ENCODE data around the gene WNK2.

WNK2 gene

GRCh38 chr9:93185266-93186214 lies 1.6 kb downstream of the WNK2 start:
- DNase-seq (ENCODE audit: low spot score) = peak; percentile 54

- DNase-seq (ENCODE audit: low spot score) = peak; percentile 54
Measured at GRCh38 chr9:93186215-93186945, 2.4 kb downstream of the WNK2 start.

DNA sequence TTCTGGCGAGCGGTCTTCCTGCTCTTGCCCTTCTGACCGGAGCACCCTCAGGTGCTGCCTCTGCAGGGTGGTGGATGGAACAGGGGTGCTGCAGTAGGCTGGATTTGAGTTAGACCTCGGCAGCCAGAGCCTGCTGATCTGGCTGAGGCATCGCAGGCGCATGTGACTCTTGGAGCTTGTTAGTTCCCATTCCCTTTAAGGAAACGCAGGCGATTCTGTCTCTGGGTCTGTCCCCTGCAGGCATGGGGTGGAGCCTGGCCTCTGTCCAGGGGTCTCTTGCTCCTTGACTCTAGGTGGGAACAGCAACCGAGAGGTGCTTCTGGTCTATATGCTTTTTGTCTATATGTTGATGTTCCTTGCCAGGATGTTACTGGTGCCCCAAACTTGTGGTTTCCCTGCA lies 3.1 kb downstream of the WNK2 start:
- DNase-seq (ENCODE audit: low spot score) = peak; percentile 46

DNA sequence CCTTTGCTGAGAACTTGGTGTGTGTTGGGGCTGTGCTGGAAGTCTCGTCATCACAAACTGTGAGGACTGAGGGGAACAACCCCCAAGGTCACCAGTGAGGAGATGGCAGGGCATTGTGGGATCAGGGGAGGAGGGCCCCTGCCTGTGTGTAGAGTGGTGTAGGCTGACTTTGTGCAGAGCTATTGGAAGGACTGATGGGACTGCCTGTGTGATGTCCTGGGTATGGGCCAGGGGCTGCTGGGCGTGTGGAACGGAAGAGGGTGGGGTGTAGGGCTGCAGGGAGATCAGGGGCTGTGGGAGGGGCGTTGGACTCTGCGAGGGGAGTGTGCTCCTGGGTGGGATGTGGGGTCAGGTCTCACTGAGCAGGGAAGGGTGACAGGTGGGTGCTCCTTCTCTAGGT lies 3.6 kb downstream of the WNK2 start:
- peak; percentile 44 for DNase-seq (ENCODE audit: low spot score)

DNA sequence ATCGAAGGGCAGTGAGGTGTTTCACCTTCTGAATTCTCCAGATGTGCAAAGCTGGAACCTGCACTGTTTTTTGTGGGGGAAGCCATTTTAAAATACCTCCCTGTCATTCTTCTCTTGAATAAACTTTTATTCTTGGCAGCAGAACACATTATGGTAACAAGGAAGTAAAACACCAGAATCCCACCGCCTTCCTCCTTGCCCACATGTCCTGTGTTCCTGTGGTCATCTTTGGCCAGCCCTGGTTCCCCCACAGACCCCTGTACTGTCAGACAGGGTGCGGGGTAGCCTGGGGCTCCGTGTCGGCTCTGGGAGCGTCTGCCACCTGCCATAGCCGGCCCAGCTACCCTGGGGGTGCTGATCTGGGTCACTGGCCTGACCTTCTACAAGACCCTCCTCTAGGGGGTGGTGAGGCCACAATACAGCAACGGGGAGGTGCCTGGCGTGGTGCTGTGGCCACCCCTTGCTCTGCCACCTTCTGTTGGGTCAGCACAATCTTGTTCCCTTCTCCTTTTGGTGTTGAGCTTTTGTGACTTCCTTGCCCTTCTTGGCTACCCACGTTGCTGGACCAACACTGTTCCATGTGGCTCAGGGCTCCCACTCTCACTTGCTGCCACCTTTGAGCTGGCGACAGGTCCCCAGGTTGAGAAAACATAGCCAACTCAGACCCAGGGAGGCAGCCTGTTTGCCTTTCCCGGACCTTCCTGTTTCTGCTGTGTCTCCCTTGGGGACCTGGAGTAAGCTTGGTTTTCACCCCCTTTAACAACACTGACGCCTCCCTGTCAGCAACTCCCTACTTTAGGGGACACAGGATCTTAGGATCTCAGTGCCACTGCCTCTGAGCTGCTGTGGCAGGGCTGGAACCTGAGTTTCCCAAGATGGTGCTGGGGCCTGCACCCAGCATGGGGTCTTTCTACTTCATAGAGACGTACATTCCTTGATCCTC lies 4.8 kb downstream of the WNK2 start:
- peak; percentile 32 for DNase-seq (ENCODE audit: low spot score)

- DNase-seq (ENCODE audit: low spot score) = peak; percentile 43
Measured at GRCh38 chr9:93189369-93190132, 5.6 kb downstream of the WNK2 start.

GRCh38 chr9:93190133-93190525 lies 6.2 kb downstream of the WNK2 start:
- DNase-seq (ENCODE audit: low spot score) = peak; percentile 32

DNA sequence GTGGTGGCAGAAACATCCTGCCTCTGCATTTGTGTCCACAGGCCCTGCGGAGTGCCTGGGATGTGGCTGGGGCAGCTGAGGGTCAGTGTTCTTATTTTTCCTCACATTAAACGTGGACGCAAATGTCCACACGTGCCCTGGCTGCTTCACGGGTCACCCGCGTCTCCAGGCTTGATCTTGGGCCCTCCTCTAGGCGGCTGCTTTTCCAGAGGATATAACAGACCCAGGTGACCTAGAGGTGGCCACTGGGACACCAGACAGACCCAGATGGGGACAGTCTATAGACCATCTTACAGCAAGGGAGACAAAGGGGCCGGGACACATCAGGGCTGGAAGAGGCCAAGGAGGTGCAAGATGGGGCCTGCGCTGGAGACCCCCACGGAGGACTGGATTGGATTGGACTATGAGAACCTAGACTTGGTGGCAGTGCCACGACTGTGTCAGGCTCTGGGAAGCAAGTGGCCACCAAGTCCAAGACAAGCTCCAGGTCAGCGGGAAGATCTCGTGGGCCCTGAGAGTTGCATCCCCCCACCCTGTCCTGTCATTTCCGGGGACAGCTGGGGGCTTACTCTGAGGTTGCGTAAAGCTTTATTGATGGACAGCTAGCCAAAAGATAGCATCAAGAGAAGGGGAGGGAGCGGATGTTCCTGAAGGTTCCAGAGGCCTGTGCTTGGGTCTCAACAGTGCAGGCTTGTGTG lies 6.9 kb downstream of the WNK2 start:
- no peak for DNase-seq (ENCODE audit: low spot score)

DNA sequence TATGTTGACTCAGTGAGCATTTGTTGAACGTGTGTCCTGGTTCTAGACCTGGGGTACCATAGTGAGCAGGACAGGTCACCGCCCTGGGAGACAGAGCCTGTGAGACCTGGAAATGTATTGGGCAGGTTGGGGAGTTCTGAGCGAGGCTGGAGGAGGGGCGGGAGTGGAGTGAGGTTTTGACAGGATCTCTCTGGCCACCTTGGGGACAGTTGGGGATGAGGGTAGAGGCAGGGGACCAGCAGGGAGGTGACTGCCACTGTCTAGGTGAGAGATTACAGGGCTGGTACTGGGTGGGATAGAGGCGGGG lies 7.4 kb downstream of the WNK2 start:
- DNase-seq (ENCODE audit: low spot score) = no peak

- no peak for DNase-seq (ENCODE audit: low spot score)
Measured at GRCh38 chr9:93192721-93193387, 8.9 kb downstream of the WNK2 start.

DNA sequence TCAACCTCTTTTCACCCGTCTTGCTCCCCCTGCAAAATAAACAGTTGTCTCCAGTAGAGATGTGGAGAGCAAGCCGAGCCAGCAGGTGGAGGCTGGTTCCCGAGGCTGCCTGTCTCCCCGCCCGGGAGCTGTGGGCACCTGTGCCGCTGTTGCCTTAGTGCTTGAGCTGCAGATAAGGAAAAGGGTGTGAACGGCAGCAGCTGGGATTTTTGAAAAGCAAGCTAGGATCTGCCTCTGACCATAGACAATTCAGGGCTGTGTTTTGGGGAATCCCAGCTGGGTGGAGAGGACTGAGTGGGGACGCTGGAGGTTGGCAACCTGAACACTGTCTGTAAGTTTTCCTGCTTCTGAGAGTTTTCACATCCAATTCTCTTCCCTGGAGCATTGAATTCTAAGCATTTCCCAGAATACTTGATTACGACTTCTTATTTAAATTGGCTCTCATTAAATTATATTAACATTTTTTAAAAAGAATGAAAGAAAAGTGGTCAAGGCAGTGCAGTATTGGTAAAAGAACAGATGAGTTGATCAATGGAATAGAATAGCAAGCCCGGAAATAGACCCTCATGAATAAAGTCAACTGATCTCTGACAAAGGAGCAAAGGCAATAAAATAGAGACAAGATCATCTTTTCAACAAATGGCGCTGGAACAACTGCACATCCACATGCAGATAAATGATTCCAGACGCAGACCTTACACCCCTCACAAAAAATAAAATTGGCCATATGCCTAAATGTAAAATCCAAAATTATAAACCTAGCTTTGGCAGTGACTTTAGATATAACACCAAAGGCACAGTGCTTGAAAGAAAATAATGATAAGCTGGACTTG lies 9.7 kb downstream of the WNK2 start:
- DNase-seq (ENCODE audit: low spot score) = no peak

GRCh38 chr9:93194221-93194625 lies 10.3 kb downstream of the WNK2 start:
- no peak for DNase-seq (ENCODE audit: low spot score)

- no peak for DNase-seq (ENCODE audit: low spot score)
Measured at GRCh38 chr9:93194641-93195040, 10.7 kb downstream of the WNK2 start.

GRCh38 chr9:93196096-93197055 lies 12.4 kb downstream of the WNK2 start:
- DNase-seq (ENCODE audit: low spot score) = no peak

DNA sequence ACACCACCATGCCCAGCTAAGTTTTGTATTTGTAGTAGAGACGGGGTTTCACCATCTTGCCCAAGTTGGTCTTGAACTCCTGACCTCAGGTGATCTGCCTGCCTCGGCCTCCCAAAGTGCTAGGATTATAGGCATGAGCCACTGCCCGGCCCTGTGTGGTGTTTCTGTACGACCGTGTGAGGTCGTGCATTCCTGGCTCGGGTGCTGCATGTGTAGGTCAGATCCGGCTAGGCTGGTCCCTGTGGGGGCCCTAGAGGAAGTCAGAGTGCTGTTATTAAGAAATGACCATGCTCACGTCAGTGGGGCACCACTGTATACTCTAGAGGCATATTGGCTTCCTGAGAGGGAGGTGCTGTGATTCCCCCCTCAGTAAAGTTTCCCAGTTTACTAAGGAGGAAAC lies 13.7 kb downstream of the WNK2 start:
- no peak for DNase-seq (ENCODE audit: low spot score)

GRCh38 chr9:93198117-93198837 lies 14.3 kb downstream of the WNK2 start:
- no peak for DNase-seq (ENCODE audit: low spot score)

- no peak for DNase-seq (ENCODE audit: low spot score)
Measured at GRCh38 chr9:93198838-93199625, 15.1 kb downstream of the WNK2 start.

Measured in ecto neural progenitor cell (in vitro differentiated cells).